GM19025 (cell line): Measurements from ENCODE around the gene FAM168B.

Experiments used
- ATAC-seq: cut with Tn5 transposase; IDR thresholded peaks from one replicate; pipeline ENCODE4 v1.9.1; 2021; ENCODE audit warnings: mild to moderate bottlenecking, low read depth, moderate library complexity; ENCODE audit not compliant: unreplicated experiment

Gene FAM168B

DNA sequence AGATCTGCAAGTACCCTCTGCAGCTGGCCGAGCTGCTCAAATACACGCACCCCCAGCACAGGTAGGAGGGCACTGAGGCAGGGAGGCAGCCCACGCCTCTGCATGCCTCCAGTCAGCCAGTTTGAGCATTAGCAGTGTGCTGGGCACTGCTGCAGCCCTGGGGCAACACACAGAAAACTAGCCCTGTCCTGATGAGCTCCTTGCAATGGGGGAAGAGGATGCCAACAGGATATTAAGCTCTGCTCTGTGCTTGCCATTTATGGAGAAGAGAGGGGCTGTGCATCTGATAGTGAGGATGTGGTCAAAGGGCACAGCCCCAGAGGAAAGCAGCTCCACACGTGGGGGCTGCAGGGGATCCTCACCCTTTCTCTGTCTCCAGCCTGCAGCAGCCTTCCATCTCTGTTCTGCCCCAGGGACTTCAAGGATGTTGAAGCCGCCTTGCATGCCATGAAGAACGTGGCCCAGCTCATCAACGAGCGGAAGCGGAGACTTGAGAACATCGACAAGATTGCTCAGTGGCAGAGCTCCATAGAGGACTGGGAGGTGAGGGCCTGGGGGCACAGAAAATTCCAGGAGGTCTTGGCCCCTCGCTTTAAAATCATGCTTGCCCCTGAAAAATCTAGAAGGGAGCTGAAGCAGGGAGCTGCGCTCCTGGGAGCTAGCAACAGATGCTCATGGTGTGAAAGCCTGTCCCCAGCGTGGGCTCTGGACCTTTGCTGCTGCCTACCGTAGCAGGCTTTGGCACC lies 51.7 kb downstream of the FAM168B start:
- no peak for ATAC-seq

DNA sequence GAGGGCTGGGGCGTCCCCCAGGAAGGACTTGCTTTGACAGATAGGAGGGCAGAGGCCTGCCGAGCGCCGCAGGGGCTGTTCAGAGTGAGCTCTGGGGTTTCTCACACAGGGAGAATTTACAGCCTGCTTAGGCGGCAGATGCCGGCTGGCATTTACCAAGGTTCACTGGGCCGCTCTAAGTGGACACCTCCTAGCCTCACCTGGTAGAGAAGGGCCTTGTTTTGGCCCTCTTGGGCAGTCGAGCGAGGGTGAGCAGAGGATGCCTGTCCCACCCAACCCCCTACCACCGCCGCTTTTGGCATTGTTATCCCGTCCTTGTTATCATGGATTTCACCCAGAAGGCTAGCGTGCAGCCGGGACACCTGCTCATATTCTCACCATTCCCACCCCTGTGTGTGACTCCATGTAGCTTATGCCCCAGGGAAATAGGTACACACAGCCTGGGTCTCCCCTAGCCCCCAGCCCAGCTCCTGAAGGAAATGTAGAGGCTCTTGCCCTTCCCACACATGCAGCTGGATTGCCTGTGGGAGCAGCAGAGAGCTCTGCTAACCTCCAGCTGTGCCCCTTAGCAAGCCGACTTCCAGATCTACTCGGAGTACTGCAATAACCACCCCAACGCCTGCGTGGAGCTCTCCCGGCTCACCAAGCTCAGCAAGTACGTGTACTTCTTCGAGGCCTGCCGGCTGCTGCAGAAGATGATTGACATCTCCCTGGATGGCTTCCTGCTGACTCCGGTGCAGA lies 52.4 kb downstream of the FAM168B start:
- ATAC-seq, result no peak

DNA sequence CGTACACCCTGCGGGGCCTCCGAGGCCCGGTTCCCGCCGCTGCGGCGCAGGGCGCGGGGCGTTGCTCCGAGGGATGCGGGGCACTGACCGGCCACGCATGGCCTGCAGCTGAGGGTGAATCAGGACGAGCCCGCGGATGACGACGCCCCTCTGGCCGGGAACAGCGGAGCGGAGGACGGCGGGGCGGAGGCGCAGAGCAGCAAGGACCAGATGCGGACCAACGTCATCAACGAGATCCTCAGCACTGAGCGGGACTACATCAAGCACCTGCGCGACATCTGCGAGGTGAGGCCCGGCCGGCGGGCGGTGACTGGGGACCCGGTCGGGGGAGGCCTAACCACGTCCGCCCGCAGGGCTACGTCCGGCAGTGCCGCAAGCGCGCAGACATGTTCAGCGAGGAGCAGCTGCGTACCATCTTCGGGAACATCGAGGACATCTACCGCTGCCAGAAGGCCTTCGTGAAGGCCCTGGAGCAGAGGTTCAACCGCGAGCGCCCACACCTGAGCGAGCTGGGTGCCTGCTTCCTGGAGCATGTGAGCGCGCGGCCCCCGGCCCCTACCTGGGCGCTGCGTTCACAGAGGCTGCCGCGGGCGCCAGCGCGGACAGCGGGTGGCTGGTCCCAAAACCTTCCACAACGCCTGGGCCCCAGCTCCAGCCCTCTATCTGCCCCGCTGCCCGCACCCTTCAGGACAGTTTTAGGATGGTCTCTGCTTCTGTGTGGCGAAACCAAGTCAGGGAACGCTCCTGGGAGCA lies 53.2 kb downstream of the FAM168B start:
- ATAC-seq, result no peak

GRCh38 chr2:131039535-131039907 lies 53.7 kb downstream of the FAM168B start:
- ATAC-seq, result no peak

DNA sequence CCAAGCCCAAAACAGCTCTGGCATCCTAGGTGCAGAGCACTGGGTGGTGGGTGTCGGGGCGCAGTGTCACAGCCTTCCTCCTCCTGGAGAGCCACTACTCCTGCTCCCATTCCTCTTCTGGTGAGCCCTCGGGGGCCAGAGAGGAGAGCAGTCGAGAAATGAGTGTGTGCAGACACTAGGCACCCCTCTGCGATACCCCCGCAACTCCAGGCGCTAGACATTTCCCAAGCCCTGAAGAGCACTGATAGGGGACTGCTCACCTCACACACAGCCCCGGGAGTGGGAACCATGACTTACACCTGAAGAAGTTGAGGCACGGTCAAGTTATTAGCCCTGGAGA lies 54.2 kb downstream of the FAM168B start:
- no peak for ATAC-seq

DNA sequence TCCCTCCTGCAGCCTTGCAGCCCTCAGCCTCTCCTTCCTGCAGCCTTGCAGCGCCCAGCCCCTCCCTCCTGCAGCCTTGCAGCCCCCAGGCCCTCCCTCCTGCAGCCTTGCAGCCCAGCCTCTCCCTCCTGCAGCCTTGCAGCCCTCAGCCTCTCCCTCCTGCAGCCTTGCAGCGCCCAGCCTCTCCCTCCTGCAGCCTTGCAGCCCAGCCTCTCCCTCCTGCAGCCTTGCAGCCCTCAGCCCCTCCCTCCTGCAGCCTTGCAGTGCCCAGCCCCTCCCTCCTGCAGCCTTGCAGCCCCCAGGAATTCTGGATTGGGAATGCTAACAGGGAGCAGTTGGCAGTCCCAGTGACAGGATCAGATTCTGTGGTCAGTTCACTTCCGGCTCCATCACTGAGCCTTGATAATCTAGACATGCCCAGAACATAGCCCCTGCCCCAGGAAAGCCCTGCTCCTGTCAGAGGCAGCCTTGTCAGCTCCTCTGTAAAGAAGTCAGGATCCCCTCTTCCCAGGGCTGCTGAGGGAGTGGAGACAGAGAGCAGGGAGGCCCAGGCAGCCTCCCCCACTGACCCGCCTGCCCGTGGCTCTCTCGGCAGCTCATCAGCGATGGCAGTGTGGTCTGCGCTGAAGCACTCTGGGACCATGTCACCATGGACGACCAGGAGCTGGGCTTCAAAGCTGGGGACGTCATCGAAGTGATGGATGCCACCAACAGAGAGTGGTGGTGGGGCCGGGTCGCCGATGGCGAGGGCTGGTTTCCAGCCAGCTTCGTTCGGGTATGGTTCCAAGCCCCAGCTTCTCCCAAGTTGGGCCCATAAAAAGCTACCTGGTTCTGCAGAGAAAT lies 54.8 kb downstream of the FAM168B start:
- ATAC-seq, result no peak

DNA sequence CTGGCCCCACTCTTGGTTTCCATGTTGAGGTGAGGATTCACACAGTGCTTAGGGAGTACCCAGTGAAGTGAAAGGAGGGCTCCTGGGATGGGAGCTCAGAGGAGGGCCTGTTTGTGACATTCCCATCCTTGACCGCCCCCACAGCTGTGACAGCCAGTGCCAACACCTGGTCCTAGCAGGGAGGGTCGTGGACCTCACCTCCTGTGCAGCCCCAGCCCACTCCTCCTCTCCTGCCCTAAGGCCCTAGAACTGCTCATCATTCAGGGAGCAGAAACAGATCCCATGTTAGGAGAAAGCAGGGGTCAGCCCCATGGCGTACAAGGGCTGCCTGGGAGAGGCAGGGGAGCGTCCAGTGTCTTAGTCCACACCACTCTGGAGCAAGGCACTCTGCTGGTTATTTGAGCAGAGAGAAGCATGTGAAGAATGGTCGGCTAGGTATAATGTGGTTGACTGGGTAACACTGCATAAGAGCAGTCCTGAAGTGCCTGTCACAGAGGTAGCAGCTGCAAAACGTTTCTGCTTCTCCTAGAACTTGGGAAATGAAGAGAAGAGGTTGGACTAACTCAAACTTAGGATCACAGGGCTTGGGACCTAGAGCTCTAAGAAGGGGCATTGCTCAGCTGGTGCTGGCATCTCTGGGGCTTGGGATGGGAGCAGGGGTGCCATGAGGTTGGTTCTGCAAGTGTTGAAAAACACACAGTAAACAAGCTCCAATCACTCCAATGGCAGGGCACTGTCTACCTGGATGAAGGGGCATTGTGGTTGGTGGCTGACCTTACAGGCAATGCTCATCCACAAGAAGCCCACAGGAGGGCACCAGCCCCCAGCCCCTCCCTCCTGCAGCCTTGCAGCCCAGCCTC lies 55.6 kb downstream of the FAM168B start:
- ATAC-seq, result no peak

- no peak for ATAC-seq
These were observed 56.4 kb downstream of the FAM168B start for GRCh38 chr2:131036696-131037397.

GRCh38 chr2:131036269-131036668 lies 57.0 kb downstream of the FAM168B start:
- no peak for ATAC-seq

- ATAC-seq, result no peak
These were observed 57.4 kb downstream of the FAM168B start for GRCh38 chr2:131035826-131036231.

GRCh38 chr2:131035112-131035825 lies 58.0 kb downstream of the FAM168B start:
- no peak for ATAC-seq

DNA sequence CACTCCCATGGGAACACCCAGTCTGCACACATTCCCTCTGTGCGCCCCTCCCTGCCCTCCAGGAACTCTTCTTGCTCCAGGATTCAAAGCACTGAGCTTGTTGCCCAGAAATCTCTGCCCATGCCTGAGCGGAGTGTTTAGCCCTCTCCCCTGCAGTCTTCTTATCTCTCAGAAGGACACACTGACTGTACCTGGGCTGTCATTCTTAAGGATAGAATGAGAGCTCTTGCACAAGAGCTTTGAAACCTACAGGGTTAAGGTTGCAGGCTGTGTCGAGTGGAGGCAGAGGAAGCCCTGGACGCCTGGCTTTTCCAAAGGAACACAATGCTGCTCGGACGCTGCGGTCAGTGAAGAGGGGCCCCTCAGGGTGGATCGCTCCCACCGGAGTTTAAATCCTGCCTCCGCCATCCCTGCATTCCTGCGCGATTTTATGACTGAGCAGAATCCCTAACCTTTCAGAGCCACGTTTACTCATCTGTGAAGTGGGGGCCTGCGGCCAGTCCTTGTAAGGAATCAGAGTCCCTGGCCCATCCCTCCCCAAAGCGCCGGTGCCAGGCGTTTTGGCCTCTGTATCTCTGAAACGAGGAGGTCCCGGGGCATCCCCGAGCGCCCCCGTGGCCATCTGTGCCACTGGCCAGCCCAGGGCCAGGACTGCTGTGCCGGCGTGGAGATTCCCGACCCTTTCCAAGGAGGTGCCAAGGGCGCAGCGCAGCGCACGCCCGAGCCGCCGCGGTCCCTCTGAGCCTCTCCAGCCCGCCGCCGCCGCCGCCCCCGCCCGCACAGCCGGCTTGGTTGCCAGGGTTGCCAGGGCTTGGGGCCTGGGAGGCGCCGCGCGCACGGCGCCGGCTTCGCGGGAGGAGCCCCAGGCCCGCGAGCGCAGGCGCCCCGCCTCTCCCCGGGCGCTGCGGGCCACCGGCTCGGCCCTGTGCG lies 58.9 kb downstream of the FAM168B start:
- no peak for ATAC-seq

DNA sequence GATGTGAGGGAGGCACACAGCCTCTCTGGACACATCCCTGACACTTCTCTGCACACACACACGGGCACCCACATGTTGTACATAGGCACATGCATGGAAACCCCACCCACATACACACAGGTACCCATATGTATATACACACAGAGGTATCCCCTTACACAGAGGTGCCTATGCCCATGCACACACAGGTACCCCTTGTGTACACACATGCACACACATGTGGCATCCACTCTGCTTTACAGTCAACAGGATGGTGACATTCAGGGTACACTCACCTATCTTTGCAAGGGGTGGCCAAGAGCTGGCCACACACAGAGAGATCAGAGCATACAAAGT lies 59.5 kb downstream of the FAM168B start:
- no peak for ATAC-seq

DNA sequence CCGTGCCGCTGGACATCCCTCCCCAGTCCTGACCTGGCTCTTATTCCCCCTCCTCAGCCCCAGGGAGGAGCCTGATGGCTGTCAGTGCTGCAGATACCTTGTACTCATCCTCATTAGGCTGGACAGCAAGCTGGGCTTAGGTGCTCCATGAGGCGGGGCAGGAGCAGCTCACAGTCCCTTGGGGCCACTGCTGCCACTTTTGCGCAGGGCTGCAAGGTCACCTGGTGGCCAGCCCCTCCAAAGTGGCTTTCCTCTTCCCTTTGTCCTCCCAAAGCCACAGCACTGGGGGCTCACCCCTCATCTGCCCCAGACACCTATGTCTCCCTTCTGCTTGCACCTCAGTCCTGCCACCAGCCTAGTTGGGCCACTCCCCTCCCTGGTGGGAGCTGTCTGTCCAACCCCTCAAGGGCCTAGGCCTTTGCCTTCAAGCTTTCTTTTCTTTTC lies 60.8 kb downstream of the FAM168B start:
- ATAC-seq, result no peak

DNA sequence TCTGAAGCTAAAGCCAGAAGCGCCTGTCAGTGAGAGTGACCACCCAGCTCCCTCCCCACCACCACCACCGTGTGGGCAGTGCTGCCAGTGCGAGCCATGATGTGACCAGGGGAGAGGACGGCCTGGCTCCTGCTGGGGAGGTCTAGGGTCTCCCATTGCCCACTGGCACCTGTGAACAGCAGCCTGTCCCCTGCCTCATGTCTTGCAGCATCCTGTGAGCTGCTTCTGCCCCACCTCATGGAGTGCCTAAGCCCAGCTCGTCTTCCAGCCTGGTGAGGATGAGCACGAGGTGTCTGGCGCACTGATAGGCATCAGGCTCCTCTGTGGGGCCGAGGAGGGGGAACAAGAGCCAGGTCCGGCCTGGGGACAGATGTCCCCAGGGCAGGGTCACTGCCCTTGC lies 61.4 kb downstream of the FAM168B start:
- no peak for ATAC-seq

- ATAC-seq, result no peak
These were observed 61.8 kb downstream of the FAM168B start for GRCh38 chr2:131031431-131031841.

GRCh38 chr2:131030478-131030971 lies 62.7 kb downstream of the FAM168B start:
- ATAC-seq, result no peak
